22Rv1 (cell line): Measurements from ENCODE around the gene GMPPA.

Source experiments
- CTCF ChIP-seq: fragments of 450-650 bp; IDR thresholded peaks from 2 replicates; pipeline ENCODE4 v1.5.1; 2017; ENCODE audit warnings: mild to moderate bottlenecking
- ZFX ChIP-seq: fragments of 450-650 bp; IDR thresholded peaks from 2 replicates; pipeline ENCODE4 v1.6.1; 2017; ENCODE audit warnings: antibody characterized with exemption, borderline replicate concordance

GRCh38 chr2:219496247-219496824 is 2.4 kb upstream of the GMPPA start:
- TF ChIP-seq CTCF (no peak), ZFX (no peak)
